LNCaP clone FGC (cell line): ENCODE results near the gene BPIFB2.

Experiments used
- DNase-seq: peaks from one replicate; pipeline ENCODE4 v3.0.0-alpha.2; 2011; ENCODE audit warnings: low read depth
- H3K4me3 ChIP-seq: 2 replicates; pipeline ENCODE4 v1.5.1; 2011; ENCODE audit warnings: mild to moderate bottlenecking, low read depth, low read length, control low read depth
- CTCF ChIP-seq: IDR thresholded peaks from 2 replicates; pipeline ENCODE4 v1.5.1; 2012; ENCODE audit warnings: mild to moderate bottlenecking; ENCODE audit not compliant: control insufficient read depth, insufficient read depth; ENCODE audit errors: extremely low read depth

BPIFB2 gene

GRCh38 chr20:33031531-33031930, 24.0 kb downstream of the BPIFB2 start, which contains the start of gene BPIFB6:
BPIFB6 (plus strand) TSS chr20:33031648; CDS start chr20:33031648, 0 bp downstream.
- no peak for TF ChIP-seq CTCF
- no peak for DNase-seq
- H3K4me3 ChIP-seq, result no peak within 1 kb of the TSS

GRCh38 chr20:33032555-33032954, 25.1 kb downstream of the BPIFB2 start:
- no peak for DNase-seq

GRCh38 chr20:33033381-33033780, 25.9 kb downstream of the BPIFB2 start:
- TF ChIP-seq CTCF, result no peak
- no peak for DNase-seq

More at GRCh38 chr20:33032555-33032954, 25.1 kb downstream of the BPIFB2 start:
- TF ChIP-seq CTCF, result no peak
- no peak overlapping the region for H3K4me3 ChIP-seq

GRCh38 chr20:33034115-33034514, 26.6 kb downstream of the BPIFB2 start:
- TF ChIP-seq CTCF, result no peak
- no peak for DNase-seq
- H3K4me3 ChIP-seq, result no peak overlapping the region

More at GRCh38 chr20:33033381-33033780, 25.9 kb downstream of the BPIFB2 start:
- H3K4me3 ChIP-seq, result no peak overlapping the region

- TF ChIP-seq CTCF, result no peak
Observed at GRCh38 chr20:33034901-33035492, 27.5 kb downstream of the BPIFB2 start.

GRCh38 chr20:33037456-33037855, 30.0 kb downstream of the BPIFB2 start:
- H3K4me3 ChIP-seq, result no peak overlapping the region
- TF ChIP-seq CTCF, result no peak
- no peak for DNase-seq

More at GRCh38 chr20:33034901-33035492, 27.5 kb downstream of the BPIFB2 start:
- H3K4me3 ChIP-seq, result no peak overlapping the region
- no peak for DNase-seq

GRCh38 chr20:33038243-33038642, 30.7 kb downstream of the BPIFB2 start:
- TF ChIP-seq CTCF, result no peak
- DNase-seq, result no peak
- H3K4me3 ChIP-seq, result no peak overlapping the region
